IMR-90 (cell line): Measurements from ENCODE around the gene B4GALNT3. TPM values are rescaled to one million over a fixed set of nuclear protein-coding genes. Genes with fewer than 3 reads are reported as not detected.

Source experiments
- ATAC-seq: fragments of 200-7000 bp; cut with Tn5 transposase; 2 replicates; pipeline ENCODE4 v1.9.1; 2020; ENCODE audit warnings: low read depth, mild to moderate bottlenecking, moderate library complexity
- BruUV-seq: library from RNA; stranded (reverse); fragments of 400-500 nt; replicated peaks from 2 replicates; lab custom pipeline; 2021; lab: Mats Ljungman, UMichigan
- CTCF ChIA-PET: fragments of 300-600 bp; formaldehyde crosslinking; extraction: SDS; loops from one replicate; lab custom pipeline; 2021; ENCODE audit warnings: antibody characterized with exemption; lab: Yijun Ruan, JAX
- POLR2A ChIA-PET: fragments of 300-600 bp; sonication (Branson Sonifier 250); formaldehyde crosslinking; loops from one replicate; lab custom pipeline; 2022; ENCODE audit warnings: antibody characterized with exemption; ENCODE audit not compliant: unreplicated experiment; lab: Charles Lee
- DNase-seq: peaks from one replicate; pipeline ENCODE4 v3.0.0; 2013
- H2AFZ ChIP-seq: replicated peaks from 2 replicates; pipeline ENCODE3; 2013; ENCODE audit warnings: low read length, mild to moderate bottlenecking; ENCODE audit not compliant: poor library complexity
- H2AK5ac ChIP-seq: 2 replicates; pipeline ENCODE4 v1.6.1; 2013; ENCODE audit warnings: low read depth, low read length, inconsistent platforms
- H2AK9ac ChIP-seq: replicated peaks from 2 replicates; pipeline ENCODE3; 2013; ENCODE audit warnings: mild to moderate bottlenecking, low read depth, low read length, moderate library complexity; ENCODE audit not compliant: poor library complexity
- H2BK120ac ChIP-seq: 2 replicates; pipeline ENCODE4 v1.6.1; 2013; ENCODE audit warnings: low read depth, low read length, inconsistent platforms
- H2BK15ac ChIP-seq: 3 replicates; pipeline ENCODE4 v1.6.1; 2013; ENCODE audit warnings: low read depth, low read length, inconsistent platforms
- H2BK20ac ChIP-seq: 2 replicates; pipeline ENCODE4 v1.6.1; 2013; ENCODE audit warnings: low read depth, mild to moderate bottlenecking, inconsistent platforms, low read length, moderate library complexity
- H2BK5ac ChIP-seq: 2 replicates; pipeline ENCODE4 v1.6.1; 2013; ENCODE audit warnings: mild to moderate bottlenecking, low read depth, low read length, inconsistent platforms; ENCODE audit not compliant: poor library complexity, severe bottlenecking
- H3K14ac ChIP-seq: replicated peaks from 2 replicates; pipeline ENCODE4 v1.6.1; 2013; ENCODE audit warnings: low read depth, low read length, inconsistent platforms
- H3K18ac ChIP-seq: 2 replicates; pipeline ENCODE4 v1.6.1; 2013; ENCODE audit warnings: low read depth, low read length, control low read depth
- H3K23ac ChIP-seq: 2 replicates; pipeline ENCODE4 v1.6.1; 2013; ENCODE audit warnings: low read depth, low read length, inconsistent platforms
- H3K27ac ChIP-seq: 2 replicates; pipeline ENCODE4 v1.5.1; 2013; ENCODE audit warnings: mild to moderate bottlenecking, control low read depth, low read length; ENCODE audit not compliant: insufficient read depth
- H3K27me3 ChIP-seq: 2 replicates; pipeline ENCODE4 v1.6.1; 2013; ENCODE audit warnings: low read length; ENCODE audit not compliant: control insufficient read depth, insufficient read depth
- H3K36me3 ChIP-seq: 2 replicates; pipeline ENCODE4 v1.6.1; 2013; ENCODE audit warnings: low read length, mixed read lengths; ENCODE audit not compliant: control insufficient read depth, insufficient read depth
- H3K4ac ChIP-seq: 2 replicates; pipeline ENCODE4 v1.6.1; 2013; ENCODE audit warnings: low read depth, low read length, inconsistent platforms
- H3K4me1 ChIP-seq: 2 replicates; pipeline ENCODE4 v1.6.1; 2013; ENCODE audit warnings: low read length, mixed read lengths; ENCODE audit not compliant: control insufficient read depth, insufficient read depth
- H3K4me2 ChIP-seq: 2 replicates; pipeline ENCODE4 v1.6.1; 2013; ENCODE audit warnings: low read depth, mild to moderate bottlenecking, control low read depth, low read length, moderate library complexity
- H3K4me3 ChIP-seq: 2 replicates; pipeline ENCODE4 v1.5.1; 2013; ENCODE audit warnings: low read depth, mild to moderate bottlenecking, control low read depth, low read length, moderate library complexity; ENCODE audit not compliant: insufficient read depth
- H3K56ac ChIP-seq: 2 replicates; pipeline ENCODE4 v1.6.1; 2013; ENCODE audit warnings: low read length, inconsistent platforms; ENCODE audit not compliant: insufficient read depth; ENCODE audit errors: extremely low read depth
- H3K79me1 ChIP-seq, 2 experiments: 2 replicates each; pipeline ENCODE4 v1.6.1; 2013; ENCODE audit warnings: low read length in 2 of 2, inconsistent platforms in 1 of 2, low read depth in 1 of 2
- H3K9ac ChIP-seq: 2 replicates; pipeline ENCODE4 v1.6.1; 2013; ENCODE audit warnings: low read depth, low read length, control low read depth
- H3K9me1 ChIP-seq: 2 replicates; pipeline ENCODE4 v1.6.1; 2013; ENCODE audit warnings: low read length, inconsistent platforms; ENCODE audit not compliant: insufficient read depth
- H3K9me3 ChIP-seq: 2 replicates; pipeline ENCODE4 v1.6.1; 2013; ENCODE audit warnings: low read length; ENCODE audit not compliant: control insufficient read depth, insufficient read depth
- H4K20me1 ChIP-seq: 2 replicates; pipeline ENCODE4 v1.6.1; 2013; ENCODE audit warnings: low read length, inconsistent platforms; ENCODE audit not compliant: insufficient read depth
- H4K5ac ChIP-seq: 2 replicates; pipeline ENCODE4 v1.6.1; 2013; ENCODE audit warnings: mild to moderate bottlenecking, low read depth, low read length, control low read depth
- H4K8ac ChIP-seq, 2 experiments: 2 replicates each; pipeline ENCODE4 v1.6.1; 2013; ENCODE audit warnings: low read depth in 2 of 2, low read length in 2 of 2, control low read depth in 1 of 2, inconsistent platforms in 1 of 2
- H4K91ac ChIP-seq: 2 replicates; pipeline ENCODE4 v1.6.1; 2013; ENCODE audit warnings: low read depth, low read length, inconsistent platforms; ENCODE audit not compliant: insufficient read depth
- BHLHE40 ChIP-seq: fragments of 150-350 bp; IDR thresholded peaks from 2 replicates; pipeline ENCODE4 v1.6.1; 2016; ENCODE audit warnings: mild to moderate bottlenecking, low read depth, low read length
- CTCF ChIP-seq: conservative IDR thresholded peaks from 2 replicates; pipeline ENCODE4 v1.5.1; 2012; ENCODE audit warnings: mild to moderate bottlenecking, low read depth, low read length, improper control_type of control experiment
- NFE2L2 ChIP-seq: fragments of 150-350 bp; IDR thresholded peaks from 2 replicates; pipeline ENCODE4 v1.6.1; 2016; ENCODE audit warnings: low read depth, mild to moderate bottlenecking, low read length
- RAD21 ChIP-seq: IDR thresholded peaks from 2 replicates; pipeline ENCODE4 v1.6.1; 2012; ENCODE audit warnings: low read length, improper control_type of control experiment
- SMC3 ChIP-seq: fragments of 150-350 bp; IDR thresholded peaks from 2 replicates; pipeline ENCODE4 v1.6.1; 2016; ENCODE audit warnings: low read depth, mild to moderate bottlenecking, antibody characterized with exemption, low read length, moderate library complexity
- USF2 ChIP-seq: fragments of 150-350 bp; IDR thresholded peaks from 2 replicates; pipeline ENCODE4 v1.6.1; 2017; ENCODE audit warnings: mild to moderate bottlenecking, antibody characterized with exemption, low read length, low read depth
- WGBS, 2 experiments: methylation state at CpG; one replicate each; pipeline versions ENCODE4 v1.1.5 to v1.1.7; 2013; ENCODE audit warnings: missing lambda C conversion rate in 2 of 2; ENCODE audit not compliant: insufficient read length in 1 of 2; ENCODE audit errors: extremely low coverage in 2 of 2; 5-methylcytosine and 5-hydroxymethylcytosine counted together
- dilution Hi-C: fragments of 300-500 bp; cut with HindIII; formaldehyde crosslinking; loops from one replicate; pipeline ENCODE4 v1.14.3; 2018; ENCODE audit warnings: low sequenced_read_pairs; ENCODE audit not compliant: unreplicated experiment
- in situ Hi-C: fragments of 300-500 bp; cut with MboI; formaldehyde crosslinking; loops from 3 replicates; pipeline ENCODE4 v1.14.3; 2019; ENCODE audit warnings: low sequenced_read_pairs, inconsistent platforms, mixed read lengths
- intact Hi-C: fragments of 100-400 bp; cut with micrococcal nuclease; formaldehyde crosslinking; loops from 2 replicates; pipeline ENCODE4 v1.10.0; 2022
- polyA plus RNA-seq, 3 experiments: library from polyadenylated mRNA; depleted of rRNA; stranded (reverse); fragments of >200 nt; gene quantifications; 2 replicates each; pipeline ENCODE4 v1.2.3, GENCODE V29; 2012; ENCODE audit warnings: low replicate concordance in 1 of 3
- total RNA-seq: library from RNA; depleted of rRNA; stranded (reverse); fragments of >200 nt; gene quantifications from 2 replicates; pipeline ENCODE4 v1.2.3, GENCODE V29; 2012

The B4GALNT3 gene
- total and polyA plus RNA-seq, 2 of the 4 experiments (the other 2 are of a cell fraction) = not detected

GRCh38 chr12:575948-576614 lies 116.3 kb downstream of the B4GALNT3 start:
- no peak overlapping the region for H2BK5ac ChIP-seq
- H4K20me1 ChIP-seq = no peaks in the 10 kb centered on the region
- peaks cover 0 to 10% of the 10 kb centered on the region in 2 experiments; a peak in 1 of 4 replicates for H3K79me1 ChIP-seq
- peak overlapping the region; percentile 93 for H2AFZ ChIP-seq
- dilution Hi-C loops (no loop called here), intact Hi-C loops (loop anchor here (1.0 to 10.0 kb wide), 4 partner anchors 175 to 1011 kb away; no protein-coding TSS in a partner anchor), in situ Hi-C loops (loop anchor here (5.0 to 10.0 kb wide), 3 partner anchors 176 to 1009 kb away; partner anchors contain the start of gene WNK1)
- peak; percentile 88 for TF ChIP-seq RAD21
- TF ChIP-seq NFE2L2 = no peak
- peak; percentile 92 for TF ChIP-seq CTCF
- peak; percentile 34; the same call in 1 of the 2 replicates for TF ChIP-seq BHLHE40
- TF ChIP-seq USF2 = peak; percentile 92
- TF ChIP-seq SMC3 = peak; percentile 92
- H3K23ac ChIP-seq = peak overlapping the region; percentile 91; the same call in 1 of the 2 replicates
- H3K27ac ChIP-seq = no peak overlapping the region
- ChIA-PET POLR2A (interaction anchor here (0.9 kb wide), 1 partner anchor 175 kb away, joined by 3 read pairs; no protein-coding TSS in a partner anchor), CTCF (interaction anchor here (0.6 to 2.2 kb wide), 7 partner anchors 32 to 373 kb away, joined by 3 to 26 read pairs (median 4); partner anchors contain the start of genes RAD52 and WNK1)
- H2BK120ac ChIP-seq = peak overlapping the region; percentile 82
- H2AK5ac ChIP-seq = peak overlapping the region; percentile 8; the same call in 1 of the 2 replicates
- H3K9me3 ChIP-seq = 0 out of 2 replicates have a peak, but pooled peaks cover 2% of the 10 kb centered on the region
- BruUV-seq = no TSS peak
- peaks cover 11% of the 10 kb centered on the region for H3K27me3 ChIP-seq
- peaks cover 18% of the 10 kb centered on the region for H3K9me1 ChIP-seq
- H3K4me2 ChIP-seq = peak overlapping the region; percentile 72
- peak overlapping the region; percentile 91 for H3K4ac ChIP-seq
- peak overlapping the region; percentile 51 to 99 for H4K8ac ChIP-seq
- H3K56ac ChIP-seq = peak overlapping the region; percentile 61
- H3K4me1 ChIP-seq = peaks cover 12% of the 10 kb centered on the region
- H4K91ac ChIP-seq = peak overlapping the region; percentile 70
- peak overlapping the region; percentile 97 for H3K14ac ChIP-seq
- no peak overlapping the region; the same call in 1 of the 2 replicates for H3K4me3 ChIP-seq
- H3K18ac ChIP-seq = peak overlapping the region; percentile 69; the same call in 1 of the 2 replicates
- H4K5ac ChIP-seq = peak overlapping the region; percentile 72
- H2BK20ac ChIP-seq = peak overlapping the region; percentile 75
- no peak overlapping the region; the same call in 2 of the 3 replicates for H2BK15ac ChIP-seq
- ATAC-seq = peak; percentile 86
- H3K9ac ChIP-seq = peak overlapping the region; percentile 18; the same call in 1 of the 2 replicates
- DNase-seq = peak; percentile 31
- H2AK9ac ChIP-seq = peak overlapping the region; percentile 88
- no peaks in the 10 kb centered on the region for H3K36me3 ChIP-seq
- WGBS, 2 experiments = 14% methylated on average over 17 of the region's 39 CpGs; no CpG with 5 or more reads in 1 of the 2 experiments
